GM12801 (cell line): Measurements from ENCODE around the gene CCDC88C.

Source experiments
- TF ChIP-seq, protein P1 (sequence below): IDR thresholded peaks from one replicate; pipeline ENCODE4 v1.5.1; 2011; ENCODE audit warnings: control low read depth; ENCODE audit not compliant: insufficient read length; ENCODE audit errors: extremely low read depth

Gene CCDC88C

DNA sequence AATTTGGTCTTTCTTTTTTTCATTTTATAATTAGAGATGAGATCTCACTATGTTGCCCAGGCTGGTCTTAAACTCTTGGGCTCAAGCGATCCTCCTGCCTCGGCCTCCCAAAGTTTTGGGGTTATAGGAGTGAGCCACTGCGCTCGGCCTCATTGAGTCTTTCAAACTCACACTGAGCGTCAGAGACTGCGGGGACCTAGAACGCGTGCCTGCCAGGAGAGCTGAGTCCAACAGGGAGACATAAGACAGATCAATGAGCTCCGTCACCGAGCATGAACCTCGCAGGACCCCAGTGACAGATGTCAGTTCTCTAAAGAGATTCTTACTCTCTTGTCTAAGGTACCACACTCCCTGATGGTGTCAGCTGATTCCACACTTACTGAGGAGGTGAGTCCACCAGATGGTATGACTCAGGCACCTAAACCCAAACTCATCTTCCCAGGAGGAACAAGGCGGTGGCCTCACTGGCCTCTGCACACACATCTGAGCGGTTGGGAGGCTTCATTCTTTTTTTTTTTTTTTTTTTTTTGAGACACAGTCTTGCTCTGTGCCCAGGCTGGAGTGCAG is 58.9 kb downstream of the CCDC88C start:
- TF ChIP-seq, protein P1, sequence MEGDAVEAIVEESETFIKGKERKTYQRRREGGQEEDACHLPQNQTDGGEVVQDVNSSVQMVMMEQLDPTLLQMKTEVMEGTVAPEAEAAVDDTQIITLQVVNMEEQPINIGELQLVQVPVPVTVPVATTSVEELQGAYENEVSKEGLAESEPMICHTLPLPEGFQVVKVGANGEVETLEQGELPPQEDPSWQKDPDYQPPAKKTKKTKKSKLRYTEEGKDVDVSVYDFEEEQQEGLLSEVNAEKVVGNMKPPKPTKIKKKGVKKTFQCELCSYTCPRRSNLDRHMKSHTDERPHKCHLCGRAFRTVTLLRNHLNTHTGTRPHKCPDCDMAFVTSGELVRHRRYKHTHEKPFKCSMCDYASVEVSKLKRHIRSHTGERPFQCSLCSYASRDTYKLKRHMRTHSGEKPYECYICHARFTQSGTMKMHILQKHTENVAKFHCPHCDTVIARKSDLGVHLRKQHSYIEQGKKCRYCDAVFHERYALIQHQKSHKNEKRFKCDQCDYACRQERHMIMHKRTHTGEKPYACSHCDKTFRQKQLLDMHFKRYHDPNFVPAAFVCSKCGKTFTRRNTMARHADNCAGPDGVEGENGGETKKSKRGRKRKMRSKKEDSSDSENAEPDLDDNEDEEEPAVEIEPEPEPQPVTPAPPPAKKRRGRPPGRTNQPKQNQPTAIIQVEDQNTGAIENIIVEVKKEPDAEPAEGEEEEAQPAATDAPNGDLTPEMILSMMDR = no peak

DNA sequence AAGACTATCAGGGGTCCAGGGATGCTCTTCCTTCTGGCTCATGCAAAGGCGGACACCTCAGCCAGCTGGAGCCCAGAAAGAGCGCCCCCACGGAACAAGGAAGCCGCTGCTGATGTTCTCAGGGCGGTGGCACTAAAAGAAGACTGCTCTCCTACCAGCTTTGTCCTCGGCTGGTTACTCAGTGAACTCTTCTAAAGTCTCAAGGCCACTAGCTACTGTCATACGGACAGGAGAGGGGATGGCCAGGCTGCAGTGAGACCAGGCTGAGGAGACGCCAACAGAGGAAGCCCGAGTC is 59.6 kb downstream of the CCDC88C start:
- TF ChIP-seq, protein P1 = no peak

DNA sequence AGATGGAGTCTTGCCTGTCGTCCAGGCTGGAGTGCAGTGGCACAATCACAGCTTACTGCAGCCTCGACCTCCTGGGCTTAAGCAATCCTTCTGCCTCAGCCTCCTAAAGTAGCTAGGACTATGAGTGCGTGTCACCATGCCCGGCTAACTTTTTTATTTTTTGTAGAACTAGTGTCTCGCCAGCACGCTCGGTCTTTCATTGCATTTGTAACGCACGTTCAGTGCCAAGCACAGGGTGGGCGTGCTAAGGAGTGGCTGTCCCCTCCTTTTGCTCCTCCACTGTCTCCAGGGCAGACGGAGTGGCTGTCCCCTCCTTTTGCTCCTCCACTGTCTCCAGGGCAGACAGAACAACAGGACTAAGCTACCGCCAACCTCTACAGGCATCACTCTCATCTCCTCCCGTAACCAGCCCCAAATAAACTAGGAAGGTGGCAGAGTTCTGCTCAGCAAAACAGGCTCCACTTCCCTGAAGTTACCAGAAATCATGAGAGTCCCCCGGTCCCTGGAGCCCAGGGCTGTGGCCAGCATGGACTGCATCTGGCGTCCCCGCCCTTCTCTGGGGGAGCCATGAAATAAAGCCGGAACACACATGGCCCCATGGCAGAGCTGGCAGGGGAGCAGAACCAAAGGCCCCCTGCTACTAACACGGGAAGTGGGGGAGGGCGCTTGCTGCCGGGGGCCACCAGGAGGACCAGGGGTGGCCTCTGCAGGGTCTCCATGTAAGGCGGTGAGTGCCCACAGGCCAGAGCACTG is 60.2 kb downstream of the CCDC88C start:
- TF ChIP-seq, protein P1 = no peak

DNA sequence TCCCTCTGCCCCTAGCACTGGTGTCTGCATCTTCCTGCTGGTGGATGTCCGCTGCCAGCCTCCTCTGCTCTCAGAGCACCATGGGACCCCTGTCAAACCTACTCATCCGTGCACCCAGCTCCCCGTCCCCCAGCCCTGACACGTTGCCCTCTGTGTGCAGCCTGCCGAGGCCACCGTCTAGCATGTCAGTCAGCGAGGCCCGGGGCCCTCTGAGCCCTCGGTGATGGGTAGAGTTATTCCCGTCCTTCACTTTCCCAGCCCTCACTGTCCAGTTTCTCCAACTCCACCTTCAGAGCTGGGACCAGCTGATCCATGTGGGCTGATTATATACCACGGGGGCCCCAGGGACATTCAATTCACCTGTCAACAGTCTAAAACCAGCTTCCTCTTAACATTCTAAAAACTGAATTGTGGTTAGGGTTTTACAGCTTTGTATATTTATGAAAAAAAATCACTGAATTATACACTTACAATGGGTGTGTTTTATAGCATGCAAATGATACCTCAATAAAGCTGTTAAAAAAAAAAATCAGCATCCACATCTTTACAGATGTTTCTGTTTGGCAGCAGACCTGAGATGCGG is 61.3 kb downstream of the CCDC88C start:
- TF ChIP-seq, protein P1 = no peak

DNA sequence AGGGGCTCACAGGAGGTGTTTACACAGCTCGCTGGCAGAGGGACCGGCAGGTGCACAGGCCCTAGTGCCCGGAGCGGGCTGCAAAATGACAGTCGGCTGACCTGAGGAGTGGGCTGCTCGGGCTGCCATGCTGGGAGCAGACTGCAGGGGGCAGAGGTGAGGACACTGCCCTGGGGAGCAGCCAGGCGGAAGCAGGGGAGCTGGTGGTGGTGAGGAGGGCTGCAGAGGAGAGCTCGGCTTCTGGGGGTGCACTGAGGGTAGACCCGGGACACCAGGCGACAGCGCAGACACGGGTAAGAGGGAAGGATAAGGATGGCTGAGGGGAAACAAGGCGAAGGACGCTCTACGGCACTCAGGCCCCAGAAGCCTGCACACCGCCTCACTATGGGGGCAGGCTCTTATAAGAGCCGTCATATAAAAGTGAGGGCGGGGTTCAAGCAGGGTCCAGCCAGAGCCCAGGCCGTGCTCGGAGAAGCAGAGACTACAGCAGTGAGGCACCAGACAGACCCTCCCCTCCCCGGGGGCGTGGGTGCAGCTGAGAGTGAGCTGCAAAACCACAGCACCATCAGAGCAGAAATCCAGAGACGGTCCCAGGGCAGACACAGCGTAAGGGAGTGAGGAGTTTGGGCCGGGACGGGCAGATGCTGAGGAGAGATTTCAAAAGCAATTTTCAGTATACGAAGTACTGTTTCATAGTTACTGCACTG is 62.5 kb downstream of the CCDC88C start:
- TF ChIP-seq, protein P1 = no peak

DNA sequence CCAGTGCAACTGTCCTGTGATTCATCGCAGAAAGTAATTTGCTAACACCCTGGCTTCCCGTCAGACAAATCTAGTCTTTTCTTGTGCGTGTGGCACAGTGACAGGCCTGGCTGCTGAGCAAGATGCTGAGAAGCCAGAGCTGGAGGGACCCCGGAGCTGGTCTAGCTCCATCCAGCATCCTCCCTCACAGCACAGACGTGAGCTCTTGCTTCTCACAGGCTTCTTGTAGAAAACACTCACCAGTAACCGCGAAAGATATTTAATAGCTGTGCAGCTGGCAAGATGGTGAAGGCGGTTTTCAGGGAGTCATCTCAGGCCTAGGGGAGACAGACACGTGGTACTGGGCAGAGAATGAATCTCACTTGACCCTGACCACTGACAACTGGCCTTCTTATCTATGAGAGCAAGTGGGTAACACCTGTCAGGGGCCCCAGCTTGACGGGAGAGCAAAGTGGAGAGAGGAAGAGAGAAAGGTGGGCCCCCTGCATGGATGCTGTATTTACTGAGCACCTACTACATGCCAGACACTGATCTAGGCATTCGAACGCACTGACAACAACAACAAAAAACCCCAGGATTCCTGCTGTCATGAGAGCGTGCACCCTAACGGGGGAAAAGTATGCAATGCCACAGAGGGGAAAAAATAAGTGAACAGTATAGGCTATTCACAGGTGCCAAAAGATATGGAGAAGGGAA is 63.3 kb downstream of the CCDC88C start:
- TF ChIP-seq, protein P1 = no peak
